Measurements from ENCODE around the gene TCEA2. TPM values are rescaled to one million over a fixed set of nuclear protein-coding genes. Genes with fewer than 3 reads are reported as not detected.
A peak's percentile ranks its signal among the peaks of the same experiment; 100 is the strongest.

The TCEA2 gene
- total RNA-seq, 2 donors from 2014 or later = 64.3 to 110 TPM

- Mint-ChIP-seq H3K4me3 (no peak overlapping the region), H3K27me3 (ENCODE audit: insufficient read depth) (no peaks in the 10 kb centered on the region), H3K9me3 (no peaks in the 10 kb centered on the region), H3K36me3 (ENCODE audit: low read depth) (no peaks in the 10 kb centered on the region), H3K4me1 (no peaks in the 10 kb centered on the region), H3K27ac (no peak overlapping the region)
- Histone ChIP-seq H3K27me3 (ENCODE audit: control insufficient read depth, insufficient read depth, low read length, poor library complexity, severe bottlenecking) (no peaks in the 10 kb centered on the region), H3K9me3 (ENCODE audit: control insufficient read depth, low read length) (no peaks in the 10 kb centered on the region), H3K9ac (ENCODE audit: extremely low read depth, low read length, poor library complexity, severe bottlenecking) (no peak overlapping the region), H3K4me1 (ENCODE audit: control insufficient read depth, insufficient read depth, low read length) (no peaks in the 10 kb centered on the region), H3K36me3 (ENCODE audit: control insufficient read depth, insufficient read depth, low read length) (no peaks in the 10 kb centered on the region), H3K27ac (ENCODE audit: low read depth, low read length) (no peak overlapping the region), H3K4me3 (ENCODE audit: low read length) (no peak overlapping the region)
- DNase-seq = peak; percentile 32
- TF ChIP-seq, protein P1, sequence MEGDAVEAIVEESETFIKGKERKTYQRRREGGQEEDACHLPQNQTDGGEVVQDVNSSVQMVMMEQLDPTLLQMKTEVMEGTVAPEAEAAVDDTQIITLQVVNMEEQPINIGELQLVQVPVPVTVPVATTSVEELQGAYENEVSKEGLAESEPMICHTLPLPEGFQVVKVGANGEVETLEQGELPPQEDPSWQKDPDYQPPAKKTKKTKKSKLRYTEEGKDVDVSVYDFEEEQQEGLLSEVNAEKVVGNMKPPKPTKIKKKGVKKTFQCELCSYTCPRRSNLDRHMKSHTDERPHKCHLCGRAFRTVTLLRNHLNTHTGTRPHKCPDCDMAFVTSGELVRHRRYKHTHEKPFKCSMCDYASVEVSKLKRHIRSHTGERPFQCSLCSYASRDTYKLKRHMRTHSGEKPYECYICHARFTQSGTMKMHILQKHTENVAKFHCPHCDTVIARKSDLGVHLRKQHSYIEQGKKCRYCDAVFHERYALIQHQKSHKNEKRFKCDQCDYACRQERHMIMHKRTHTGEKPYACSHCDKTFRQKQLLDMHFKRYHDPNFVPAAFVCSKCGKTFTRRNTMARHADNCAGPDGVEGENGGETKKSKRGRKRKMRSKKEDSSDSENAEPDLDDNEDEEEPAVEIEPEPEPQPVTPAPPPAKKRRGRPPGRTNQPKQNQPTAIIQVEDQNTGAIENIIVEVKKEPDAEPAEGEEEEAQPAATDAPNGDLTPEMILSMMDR (conservative IDR thresholded peaks at IDR 0.05) = no peak
- 91 to 95% methylated on average over 8 to 16 of the region's 16 CpGs for WGBS, 2 experiments (ENCODE audit: insufficient coverage in 1 of 2, insufficient read length in 1 of 2)
Observed at GRCh38 chr20:64109831-64110391, 46.9 kb downstream of the TCEA2 start.

DNA sequence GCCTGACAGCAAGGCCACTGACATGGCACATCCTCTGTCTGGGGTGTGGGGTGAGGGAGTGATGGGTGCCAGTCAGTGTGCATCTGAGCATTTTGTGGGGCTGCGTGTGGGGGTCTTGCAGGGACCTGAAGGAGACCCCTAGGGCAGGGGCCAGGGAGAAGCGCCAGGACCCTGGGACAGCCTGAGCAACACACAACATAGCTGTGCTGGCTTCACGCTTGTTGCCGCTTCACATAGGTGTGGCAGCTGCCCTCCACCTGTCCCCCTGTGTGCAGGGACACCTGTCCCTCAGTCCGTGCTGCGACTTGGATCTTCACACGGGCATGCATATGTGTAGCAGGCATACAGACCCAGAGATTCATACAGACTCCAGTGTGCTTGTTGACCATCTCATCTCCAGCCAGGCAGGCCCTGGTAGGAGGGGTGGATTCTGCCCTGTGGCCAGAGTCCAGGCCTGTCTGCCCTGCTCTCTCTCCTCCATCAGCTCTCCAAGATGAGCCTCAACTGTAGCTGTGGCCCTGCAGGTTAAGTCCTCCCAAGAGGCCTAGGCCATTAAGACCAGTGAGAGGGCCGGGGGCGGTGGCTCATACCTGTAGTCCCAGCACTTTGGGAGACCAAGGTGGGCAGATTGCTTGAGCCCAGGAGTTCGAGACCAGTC is 47.5 kb downstream of the TCEA2 start:
- H3K27ac ChIP-seq (ENCODE audit: low read depth, low read length) = no peak overlapping the region
- H3K27me3 ChIP-seq (ENCODE audit: control insufficient read depth, insufficient read depth, low read length, poor library complexity, severe bottlenecking) = no peaks in the 10 kb centered on the region
- H3K27me3 Mint-ChIP-seq (ENCODE audit: insufficient read depth) = no peaks in the 10 kb centered on the region
- no peak overlapping the region for H3K4me3 Mint-ChIP-seq
- 89 to 96% methylated on average over 7 to 10 of the region's 10 CpGs for WGBS, 2 experiments (ENCODE audit: insufficient coverage in 1 of 2, insufficient read length in 1 of 2)
- no peaks in the 10 kb centered on the region for H3K36me3 Mint-ChIP-seq (ENCODE audit: low read depth)
- H3K9ac ChIP-seq (ENCODE audit: extremely low read depth, low read length, poor library complexity, severe bottlenecking) = no peak overlapping the region
- no peaks in the 10 kb centered on the region for H3K36me3 ChIP-seq (ENCODE audit: control insufficient read depth, insufficient read depth, low read length)
- no peaks in the 10 kb centered on the region for H3K9me3 Mint-ChIP-seq
- no peaks in the 10 kb centered on the region for H3K9me3 ChIP-seq (ENCODE audit: control insufficient read depth, low read length)
- no peak overlapping the region for H3K4me3 ChIP-seq (ENCODE audit: low read length)
- peak; percentile 30 for DNase-seq
- no peak overlapping the region for H3K27ac Mint-ChIP-seq
- H3K4me1 ChIP-seq (ENCODE audit: control insufficient read depth, insufficient read depth, low read length) = no peaks in the 10 kb centered on the region
- no peaks in the 10 kb centered on the region for H3K4me1 Mint-ChIP-seq
- TF ChIP-seq, protein P1 (conservative IDR thresholded peaks at IDR 0.05) = no peak

GRCh38 chr20:64111841-64112641 is 49.0 kb downstream of the TCEA2 start:
- TF ChIP-seq, protein P1 (conservative IDR thresholded peaks at IDR 0.05) = no peak
- no peak overlapping the region for H3K27ac ChIP-seq (ENCODE audit: low read depth, low read length)
- H3K4me1 ChIP-seq (ENCODE audit: control insufficient read depth, insufficient read depth, low read length) = no peaks in the 10 kb centered on the region
- Mint-ChIP-seq H3K4me3 (no peak overlapping the region), H3K27ac (no peak overlapping the region), H3K9me3 (no peaks in the 10 kb centered on the region), H3K27me3 (ENCODE audit: insufficient read depth) (no peaks in the 10 kb centered on the region), H3K36me3 (ENCODE audit: low read depth) (no peaks in the 10 kb centered on the region), H3K4me1 (no peaks in the 10 kb centered on the region)
- H3K9ac ChIP-seq (ENCODE audit: extremely low read depth, low read length, poor library complexity, severe bottlenecking) = no peak overlapping the region
- H3K9me3 ChIP-seq (ENCODE audit: control insufficient read depth, low read length) = no peaks in the 10 kb centered on the region
- peak; percentile 32 for DNase-seq
- no peaks in the 10 kb centered on the region for H3K36me3 ChIP-seq (ENCODE audit: control insufficient read depth, insufficient read depth, low read length)
- H3K27me3 ChIP-seq (ENCODE audit: control insufficient read depth, insufficient read depth, low read length, poor library complexity, severe bottlenecking) = no peaks in the 10 kb centered on the region
- WGBS, 2 experiments (ENCODE audit: insufficient coverage in 1 of 2, insufficient read length in 1 of 2) = 89 to 94% methylated on average over 4 to 19 of the region's 19 CpGs
- H3K4me3 ChIP-seq (ENCODE audit: low read length) = no peak overlapping the region
